Adipose tissue (tissue), 3 donors: ENCODE results near the gene USP10. TPM values are rescaled to one million over a fixed set of nuclear protein-coding genes. Genes with fewer than 3 reads are reported as not detected.

Experiments
- H3K27ac ChIP-seq: one replicate; pipeline ENCODE4 v1.5.1; 2013; ENCODE audit warnings: low read depth, low read length
- WGBS, 3 donors: extraction: QIAGEN DNeasy Blood & Tissue Kit; methylation state at CpG; one replicate each; pipeline ENCODE4 v1.1.7; 2013; 5-methylcytosine and 5-hydroxymethylcytosine counted together
- polyA plus RNA-seq, 3 donors: library from polyadenylated mRNA; stranded (reverse); fragments of 200-250 nt; gene quantifications; one replicate each; pipeline ENCODE4 v1.2.3, GENCODE V29; 2013
- donor health status: healthy with polysubstance abuse.
- donor health status: Bipolar disorder and iron deficiency.
- donor health status: healthy.

USP10 gene
- polyA plus RNA-seq, 3 donors, result 13.1 to 39.0 (median 21.8) TPM

GRCh38 chr16:84778720-84779119, 78.9 kb downstream of the USP10 start:
- 96% methylated on average over 18 of the region's 18 CpGs for WGBS, 3 donors

GRCh38 chr16:84780063-84780462, 80.3 kb downstream of the USP10 start:
- no peak overlapping the region for H3K27ac ChIP-seq
- WGBS, 3 donors, result 96 to 98% (median 98%) methylated on average over 11 of the region's 11 CpGs

More at GRCh38 chr16:84778720-84779119, 78.9 kb downstream of the USP10 start:
- no peak overlapping the region for H3K27ac ChIP-seq

DNA sequence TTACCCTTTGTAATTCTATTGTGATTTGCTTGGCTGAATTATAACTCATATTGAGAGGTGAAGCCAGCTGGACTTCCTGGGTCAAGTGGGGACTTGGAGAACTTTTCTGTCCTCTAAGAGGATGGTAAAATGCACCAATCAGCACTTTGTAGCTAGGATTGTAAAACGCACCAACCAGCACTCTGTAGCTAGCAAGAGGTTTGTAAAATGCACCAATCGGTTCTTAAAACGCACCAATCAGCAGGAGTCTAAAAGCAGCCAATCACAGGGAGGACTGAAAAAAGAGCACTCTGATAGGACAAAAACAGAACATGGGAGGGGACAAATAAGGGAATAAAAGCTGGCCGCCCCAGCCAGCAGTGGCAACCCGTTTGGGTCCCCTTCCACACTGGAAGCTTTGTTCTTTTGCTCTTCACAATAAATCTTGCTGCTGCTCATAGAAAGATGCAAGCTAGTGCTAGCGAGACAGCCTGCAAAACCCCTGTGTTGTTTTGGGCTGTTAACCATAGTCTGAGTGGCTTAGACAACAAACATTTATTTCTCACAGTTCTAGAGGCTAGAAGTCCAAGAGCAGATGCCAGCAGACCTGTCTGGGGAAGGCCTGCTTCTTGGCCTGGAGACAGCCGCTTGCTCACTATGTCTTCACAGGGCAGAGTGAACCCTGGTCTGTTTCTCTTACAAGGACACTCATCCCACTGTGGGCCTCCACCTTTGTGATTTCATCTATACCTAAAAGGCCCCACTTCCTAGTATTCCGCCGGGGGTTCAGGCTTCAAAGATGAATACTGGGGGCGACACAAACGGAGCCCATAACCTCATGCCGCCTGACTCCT, 81.0 kb downstream of the USP10 start:
- no peak overlapping the region for H3K27ac ChIP-seq
- 90 to 92% (median 92%) methylated on average over 12 of the region's 12 CpGs for WGBS, 3 donors

GRCh38 chr16:84782846-84783245, 83.0 kb downstream of the USP10 start:
- 71 to 88% (median 80%) methylated on average over 2 of the region's 2 CpGs for WGBS, 3 donors
- no peak overlapping the region for H3K27ac ChIP-seq

GRCh38 chr16:84785843-84786581, 86.2 kb downstream of the USP10 start:
- H3K27ac ChIP-seq, result no peak overlapping the region
- 35 to 68% (median 59%) methylated on average over 11 of the region's 11 CpGs for WGBS, 3 donors

- WGBS, 3 donors, result 58 to 86% (median 86%) methylated on average over 13 of the region's 13 CpGs
- H3K27ac ChIP-seq, result no peak overlapping the region
Measured at GRCh38 chr16:84786605-84787262, 86.9 kb downstream of the USP10 start.

GRCh38 chr16:84787263-84787622, 87.4 kb downstream of the USP10 start:
- WGBS, 3 donors, result 66 to 73% (median 70%) methylated on average over 5 of the region's 5 CpGs
- no peak overlapping the region for H3K27ac ChIP-seq

DNA sequence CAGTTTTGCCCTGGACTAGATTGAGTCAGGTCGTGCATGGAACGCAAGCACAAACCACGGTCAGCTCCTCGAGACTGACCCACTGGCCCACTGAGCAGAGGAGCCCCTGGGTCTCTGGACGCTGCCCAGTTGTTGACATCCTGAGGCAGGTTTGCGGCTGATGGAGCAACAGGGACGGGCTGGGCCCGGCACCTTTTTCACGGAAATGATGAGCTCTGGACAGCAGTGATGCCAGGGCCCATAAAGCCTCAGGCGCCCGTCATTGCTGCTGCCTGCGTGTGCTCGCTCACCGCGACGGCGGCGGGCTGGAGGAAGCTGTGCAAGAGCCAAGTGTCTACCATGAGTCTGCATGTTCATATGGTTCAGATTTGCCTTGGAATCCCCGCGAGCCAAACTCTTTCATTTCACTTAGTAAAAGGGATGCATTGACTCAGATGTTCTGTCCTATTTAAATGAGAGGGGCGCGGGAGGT, 89.2 kb downstream of the USP10 start:
- 93 to 96% (median 93%) methylated on average over 22 of the region's 22 CpGs for WGBS, 3 donors
- no peak overlapping the region for H3K27ac ChIP-seq

DNA sequence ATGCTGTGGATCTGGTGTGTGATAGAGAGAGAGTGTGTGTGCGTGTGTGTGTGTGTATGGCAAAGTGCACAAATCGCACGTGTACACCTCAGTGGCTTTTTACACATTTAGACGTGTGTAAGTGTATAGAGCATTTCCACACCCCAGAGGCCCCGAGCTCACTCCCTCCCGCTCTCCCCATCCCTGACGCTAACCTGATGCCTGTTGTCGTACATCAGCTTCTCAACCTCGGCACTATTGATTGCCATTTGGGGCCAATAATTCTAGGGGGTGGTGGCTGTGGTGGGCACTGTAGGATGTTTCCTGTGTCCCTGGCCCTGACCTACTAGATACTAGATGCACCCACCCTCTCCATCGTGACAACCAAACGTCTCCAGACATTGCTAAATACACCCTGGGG, 89.6 kb downstream of the USP10 start:
- H3K27ac ChIP-seq, result no peak overlapping the region
- 77 to 88% (median 82%) methylated on average over 11 of the region's 11 CpGs for WGBS, 3 donors

DNA sequence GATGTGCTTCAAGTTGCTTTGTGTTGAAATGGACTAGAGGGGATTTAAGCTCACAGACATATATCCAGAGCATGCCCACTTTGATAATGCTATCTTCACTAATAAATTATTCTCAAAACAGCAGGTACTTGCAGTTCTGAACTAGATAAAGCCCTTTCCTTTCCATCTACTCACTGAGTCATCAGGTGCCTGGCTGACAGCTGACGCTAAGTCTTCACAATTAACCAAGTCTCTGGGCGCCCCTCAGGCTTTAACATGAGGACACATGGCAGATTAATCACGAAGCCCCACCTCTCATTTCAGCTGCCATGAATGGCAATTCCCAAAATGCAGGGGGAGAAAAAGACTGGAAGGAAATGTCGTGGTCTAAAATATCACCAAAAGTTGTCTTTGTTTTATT, 90.5 kb downstream of the USP10 start:
- no peak overlapping the region for H3K27ac ChIP-seq
- WGBS, 3 donors, result 96 to 97% (median 96%) methylated on average over 4 of the region's 4 CpGs

DNA sequence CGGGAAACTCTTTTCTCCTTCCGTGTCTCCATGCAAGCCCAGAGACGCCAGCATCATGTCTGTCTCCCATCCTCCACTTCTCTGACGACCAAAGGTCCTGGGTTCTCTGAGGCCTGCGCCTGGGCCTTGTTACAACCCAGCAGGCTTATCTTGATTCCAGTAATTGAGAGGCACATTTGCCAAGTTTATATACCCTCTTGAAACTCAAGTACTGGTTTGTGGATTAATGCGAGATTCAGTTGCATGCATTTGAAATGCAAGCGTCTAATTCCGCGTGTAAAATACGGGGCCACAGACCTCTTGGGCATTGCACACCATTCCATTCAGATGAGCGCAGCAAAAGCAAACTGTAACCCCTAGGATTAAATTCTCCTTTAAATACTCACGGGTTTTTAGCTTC, 91.3 kb downstream of the USP10 start:
- no peak overlapping the region for H3K27ac ChIP-seq
- WGBS, 3 donors, result 93 to 95% (median 94%) methylated on average over 12 of the region's 12 CpGs

GRCh38 chr16:84791501-84791900, 91.7 kb downstream of the USP10 start:
- 85 to 93% (median 93%) methylated on average over 6 of the region's 6 CpGs for WGBS, 3 donors
- no peak overlapping the region for H3K27ac ChIP-seq

DNA sequence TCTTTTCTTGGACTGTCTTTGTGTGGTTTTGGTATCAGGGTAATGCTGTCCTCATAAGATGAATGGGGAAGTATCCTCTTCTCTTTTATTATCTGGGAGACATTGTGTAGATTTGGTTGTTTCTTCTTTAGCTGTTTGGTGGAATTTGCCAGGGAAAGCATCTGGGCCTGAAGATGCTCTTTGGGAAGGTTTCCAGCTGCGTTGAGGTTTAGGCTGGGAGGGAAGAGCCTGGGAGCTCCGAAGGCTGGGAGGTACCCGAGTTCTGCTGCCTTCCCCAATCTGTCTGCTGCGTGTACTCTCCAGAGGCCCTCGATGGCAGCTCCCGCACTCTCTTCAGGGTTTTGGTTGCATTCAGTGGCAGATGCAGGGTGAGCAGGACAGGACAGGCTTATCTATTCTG, 94.4 kb downstream of the USP10 start:
- 79 to 85% (median 84%) methylated on average over 6 of the region's 6 CpGs for WGBS, 3 donors
- H3K27ac ChIP-seq, result no peak overlapping the region

GRCh38 chr16:84794626-84795025, 94.8 kb downstream of the USP10 start:
- no peak overlapping the region for H3K27ac ChIP-seq
- 81 to 91% (median 88%) methylated on average over 19 of the region's 19 CpGs for WGBS, 3 donors

- 55 to 72% (median 62%) methylated on average over 22 of the region's 22 CpGs for WGBS, 3 donors
- no peak overlapping the region for H3K27ac ChIP-seq
Measured at GRCh38 chr16:84795329-84796053, 95.7 kb downstream of the USP10 start.

- H3K27ac ChIP-seq, result no peak overlapping the region
- WGBS, 3 donors, result 64 to 71% (median 70%) methylated on average over 8 of the region's 8 CpGs
Measured at GRCh38 chr16:84800158-84800978, 100.6 kb downstream of the USP10 start.

DNA sequence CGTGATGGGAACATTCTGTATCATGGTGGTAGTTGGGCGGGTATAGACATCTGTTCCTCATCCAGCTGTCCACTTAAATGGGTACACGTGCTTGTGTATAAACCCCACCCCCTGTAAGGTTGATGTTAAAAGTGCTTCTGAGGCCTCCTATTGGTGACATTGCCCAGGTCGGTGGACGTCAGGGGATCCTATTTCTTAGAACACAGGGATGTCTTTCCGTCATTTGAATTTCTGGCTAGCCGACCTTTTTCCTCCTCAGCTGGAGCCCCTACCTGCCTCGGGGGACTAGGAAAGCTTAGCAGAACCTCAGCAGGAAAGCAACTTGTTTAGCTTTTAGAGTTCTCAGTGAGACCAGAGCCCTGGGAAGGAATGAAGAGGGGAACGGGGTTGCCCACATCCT, 103.3 kb downstream of the USP10 start:
- 73 to 85% (median 84%) methylated on average over 9 of the region's 9 CpGs for WGBS, 3 donors

GRCh38 chr16:84804326-84804725, 104.5 kb downstream of the USP10 start:
- 90 to 94% (median 94%) methylated on average over 10 of the region's 10 CpGs for WGBS, 3 donors
- H3K27ac ChIP-seq, result no peak overlapping the region

More for the DNA sequence above, 103.3 kb downstream of the USP10 start:
- H3K27ac ChIP-seq, result no peak overlapping the region
